ENCODE measurements around the gene PTGER2.

PTGER2 gene

GRCh38 chr14:52283099-52283498 is 31.0 kb upstream of the PTGER2 start:
- intact Hi-C loops (cut with micrococcal nuclease): no loop called here
- peaks cover 36% of the 10 kb centered on the region for H3K4me1 Mint-ChIP-seq (ENCODE audit: low read depth)
- H3K27me3 Mint-ChIP-seq: peaks cover 2% of the 10 kb centered on the region
- no peak overlapping the region for H3K4me3 Mint-ChIP-seq
- H3K27ac Mint-ChIP-seq: no peak overlapping the region
- no peaks in the 10 kb centered on the region for H3K36me3 Mint-ChIP-seq (ENCODE audit: low read depth)
- H3K9me3 Mint-ChIP-seq: no peaks in the 10 kb centered on the region

GRCh38 chr14:52286661-52287649 is 27.2 kb upstream of the PTGER2 start:
- Mint-ChIP-seq H3K4me3 (no peak overlapping the region), H3K9me3 (no peaks in the 10 kb centered on the region), H3K27ac (no peak overlapping the region), H3K27me3 (peaks cover 3% of the 10 kb centered on the region), H3K4me1 (ENCODE audit: low read depth) (peaks cover 18% of the 10 kb centered on the region), H3K36me3 (ENCODE audit: low read depth) (no peaks in the 10 kb centered on the region)
- intact Hi-C loops (cut with micrococcal nuclease): no loop called here

GRCh38 chr14:52296378-52296777 is 17.7 kb upstream of the PTGER2 start:
- Mint-ChIP-seq H3K27ac (no peak overlapping the region), H3K27me3 (peaks cover 6% of the 10 kb centered on the region), H3K4me1 (ENCODE audit: low read depth) (peaks cover 10% of the 10 kb centered on the region), H3K9me3 (no peaks in the 10 kb centered on the region), H3K4me3 (no peak overlapping the region), H3K36me3 (ENCODE audit: low read depth) (no peaks in the 10 kb centered on the region)
- intact Hi-C loops (cut with micrococcal nuclease): loop anchor here (5.0 kb wide), 1 partner anchor 121 kb away; no protein-coding TSS in a partner anchor

GRCh38 chr14:52298795-52299194 is 15.3 kb upstream of the PTGER2 start:
- intact Hi-C loops (cut with micrococcal nuclease): loop anchor here (1.0 to 5.0 kb wide), 2 partner anchors 119 to 175 kb away; no protein-coding TSS in a partner anchor
- Mint-ChIP-seq H3K9me3 (no peaks in the 10 kb centered on the region), H3K36me3 (ENCODE audit: low read depth) (no peaks in the 10 kb centered on the region), H3K4me3 (no peak overlapping the region), H3K4me1 (ENCODE audit: low read depth) (peaks cover 20% of the 10 kb centered on the region), H3K27me3 (peaks cover 18% of the 10 kb centered on the region), H3K27ac (no peak overlapping the region)

- H3K27ac Mint-ChIP-seq: no peak overlapping the region
- intact Hi-C loops (cut with micrococcal nuclease): loop anchor here (1.0 to 5.0 kb wide), 4 partner anchors 15 to 174 kb away; partner anchors contain the start of gene PTGER2
- H3K9me3 Mint-ChIP-seq: no peaks in the 10 kb centered on the region
- no peaks in the 10 kb centered on the region for H3K36me3 Mint-ChIP-seq (ENCODE audit: low read depth)
- H3K4me3 Mint-ChIP-seq: no peak overlapping the region
- peaks cover 21% of the 10 kb centered on the region for H3K27me3 Mint-ChIP-seq
- peaks cover 24% of the 10 kb centered on the region for H3K4me1 Mint-ChIP-seq (ENCODE audit: low read depth)
These were observed 14.3 kb upstream of the PTGER2 start for GRCh38 chr14:52299692-52300278.

- Mint-ChIP-seq H3K36me3 (ENCODE audit: low read depth) (no peaks in the 10 kb centered on the region), H3K9me3 (no peaks in the 10 kb centered on the region), H3K4me1 (ENCODE audit: low read depth) (peaks cover 33% of the 10 kb centered on the region), H3K4me3 (no peak overlapping the region), H3K27me3 (peaks cover 28% of the 10 kb centered on the region), H3K27ac (peak overlapping the region; percentile 1)
- intact Hi-C loops (cut with micrococcal nuclease): loop anchor here (5.0 kb wide), 1 partner anchor 44 kb away; no protein-coding TSS in a partner anchor
These were observed 10.9 kb upstream of the PTGER2 start for GRCh38 chr14:52303236-52303635.

GRCh38 chr14:52304248-52304904 is 9.7 kb upstream of the PTGER2 start:
- Mint-ChIP-seq H3K36me3 (ENCODE audit: low read depth) (no peaks in the 10 kb centered on the region), H3K4me3 (no peak overlapping the region), H3K4me1 (ENCODE audit: low read depth) (peaks cover 42% of the 10 kb centered on the region), H3K9me3 (no peaks in the 10 kb centered on the region), H3K27ac (no peak overlapping the region), H3K27me3 (peaks cover 31% of the 10 kb centered on the region)
- intact Hi-C loops (cut with micrococcal nuclease): loop anchor here (5.0 kb wide), 1 partner anchor 43 kb away; no protein-coding TSS in a partner anchor

GRCh38 chr14:52305014-52305413 is 9.1 kb upstream of the PTGER2 start:
- Mint-ChIP-seq H3K27me3 (peaks cover 37% of the 10 kb centered on the region), H3K9me3 (no peaks in the 10 kb centered on the region), H3K27ac (no peak overlapping the region), H3K4me1 (ENCODE audit: low read depth) (peaks cover 43% of the 10 kb centered on the region), H3K4me3 (no peak overlapping the region), H3K36me3 (ENCODE audit: low read depth) (no peaks in the 10 kb centered on the region)
- intact Hi-C loops (cut with micrococcal nuclease): loop anchor here (5.0 kb wide), 1 partner anchor 97 kb away; no protein-coding TSS in a partner anchor

- H3K9me3 Mint-ChIP-seq: no peaks in the 10 kb centered on the region
- peak overlapping the region; percentile 39 for H3K27ac Mint-ChIP-seq
- H3K27me3 Mint-ChIP-seq: peaks cover 31% of the 10 kb centered on the region
- H3K4me1 Mint-ChIP-seq (ENCODE audit: low read depth): peaks cover 42% of the 10 kb centered on the region
- peaks cover 11% of the 10 kb centered on the region for H3K36me3 Mint-ChIP-seq (ENCODE audit: low read depth)
- intact Hi-C loops (cut with micrococcal nuclease): loop anchor here (5.0 kb wide), 1 partner anchor 95 kb away; no protein-coding TSS in a partner anchor
- H3K4me3 Mint-ChIP-seq: no peak overlapping the region
These were observed 6.7 kb upstream of the PTGER2 start for GRCh38 chr14:52307376-52307775.

- intact Hi-C loops (cut with micrococcal nuclease): loop anchor here (5.0 kb wide), 1 partner anchor 94 kb away; no protein-coding TSS in a partner anchor
- H3K4me1 Mint-ChIP-seq (ENCODE audit: low read depth): peaks cover 47% of the 10 kb centered on the region
- H3K36me3 Mint-ChIP-seq (ENCODE audit: low read depth): peaks cover 11% of the 10 kb centered on the region
- no peak overlapping the region for H3K4me3 Mint-ChIP-seq
- no peaks in the 10 kb centered on the region for H3K9me3 Mint-ChIP-seq
- H3K27me3 Mint-ChIP-seq: peaks cover 27% of the 10 kb centered on the region
- peak overlapping the region; percentile 39 for H3K27ac Mint-ChIP-seq
These were observed 6.2 kb upstream of the PTGER2 start for GRCh38 chr14:52307905-52308304.

GRCh38 chr14:52310541-52310940 is 3.6 kb upstream of the PTGER2 start:
- intact Hi-C loops (cut with micrococcal nuclease): loop anchor here (2.0 to 10.0 kb wide), 4 partner anchors 16 to 844 kb away; partner anchors contain the start of genes DDHD1, ERO1A, GPR137C and TXNDC16
- H3K4me3 Mint-ChIP-seq: no peak overlapping the region
- H3K27me3 Mint-ChIP-seq: peaks cover 16% of the 10 kb centered on the region
- H3K4me1 Mint-ChIP-seq (ENCODE audit: low read depth): peaks cover 59% of the 10 kb centered on the region
- H3K9me3 Mint-ChIP-seq: no peaks in the 10 kb centered on the region
- peaks cover 32% of the 10 kb centered on the region for H3K36me3 Mint-ChIP-seq (ENCODE audit: low read depth)
- no peak overlapping the region for H3K27ac Mint-ChIP-seq

GRCh38 chr14:52312931-52313355 is 1.2 kb upstream of the PTGER2 start:
- H3K27ac Mint-ChIP-seq: peak overlapping the region; percentile 98
- H3K4me3 Mint-ChIP-seq: peak overlapping the region; percentile 99
- intact Hi-C loops (cut with micrococcal nuclease): loop anchor here (5.0 to 10.0 kb wide), 3 partner anchors 239 to 842 kb away; partner anchors contain the start of genes DDHD1, ERO1A, GPR137C and TXNDC16
- peaks cover 33% of the 10 kb centered on the region for H3K36me3 Mint-ChIP-seq (ENCODE audit: low read depth)
- peaks cover 72% of the 10 kb centered on the region for H3K4me1 Mint-ChIP-seq (ENCODE audit: low read depth)
- peaks cover 12% of the 10 kb centered on the region for H3K27me3 Mint-ChIP-seq
- H3K9me3 Mint-ChIP-seq: no peaks in the 10 kb centered on the region

GRCh38 chr14:52313462-52313861 is 650 bp upstream of the PTGER2 start:
- peak overlapping the region; percentile 98 for H3K27ac Mint-ChIP-seq
- peaks cover 72% of the 10 kb centered on the region for H3K4me1 Mint-ChIP-seq (ENCODE audit: low read depth)
- no peaks in the 10 kb centered on the region for H3K9me3 Mint-ChIP-seq
- H3K27me3 Mint-ChIP-seq: peaks cover 12% of the 10 kb centered on the region
- H3K36me3 Mint-ChIP-seq (ENCODE audit: low read depth): peaks cover 33% of the 10 kb centered on the region
- peak overlapping the region; percentile 99 for H3K4me3 Mint-ChIP-seq
- intact Hi-C loops (cut with micrococcal nuclease): loop anchor here (5.0 to 10.0 kb wide), 3 partner anchors 239 to 841 kb away; partner anchors contain the start of genes DDHD1, ERO1A, GPR137C and TXNDC16
